SKM-1 treated with dmso at 0.1 percent for 144 hours (cell line): ENCODE data around the gene PARP6.

ENCODE experiments used
- DNase-seq: peaks from one replicate; lab custom pipeline; 2025; ENCODE audit not compliant: unreplicated experiment; lab: John Stamatoyannopoulos, UW

PARP6 gene

GRCh38 chr15:72272213-72272996 is at the start of gene PARP6:
PARP6 (minus strand) TSS chr15:72272554; CDS start chr15:72267477, 5,077 bp downstream.
- DNase-seq = peak; percentile 99

GRCh38 chr15:72319985-72320671 is 47.8 kb upstream of the PARP6 start, which contains the start of gene CELF6:
CELF6 (minus strand) TSS chr15:72320157; CDS start chr15:72319874, 283 bp downstream.
- DNase-seq = peak; percentile 11

- no peak for DNase-seq
Observed at GRCh38 chr15:72319360-72319984, 47.1 kb upstream of the PARP6 start.

- DNase-seq = no peak
Observed at GRCh38 chr15:72318408-72318942, 46.1 kb upstream of the PARP6 start.

GRCh38 chr15:72315706-72316370 is 43.5 kb upstream of the PARP6 start:
- no peak for DNase-seq

GRCh38 chr15:72313881-72314280 is 41.5 kb upstream of the PARP6 start:
- DNase-seq = no peak

- no peak for DNase-seq
Observed at GRCh38 chr15:72313448-72313840, 41.1 kb upstream of the PARP6 start.

- peak; percentile 50 for DNase-seq
Observed at GRCh38 chr15:72312605-72313447, 40.5 kb upstream of the PARP6 start.

GRCh38 chr15:72307026-72307425 is 34.7 kb upstream of the PARP6 start:
- no peak for DNase-seq

- DNase-seq = peak; percentile 57
Observed at GRCh38 chr15:72306211-72306785, 33.9 kb upstream of the PARP6 start.

- no peak for DNase-seq
Observed at GRCh38 chr15:72304596-72304995, 32.2 kb upstream of the PARP6 start.

GRCh38 chr15:72302955-72303354 is 30.6 kb upstream of the PARP6 start:
- no peak for DNase-seq

GRCh38 chr15:72289597-72290325 is 17.4 kb upstream of the PARP6 start:
- no peak for DNase-seq

- DNase-seq = no peak
Observed at GRCh38 chr15:72288796-72289596, 16.6 kb upstream of the PARP6 start.

GRCh38 chr15:72285927-72286516 is 13.7 kb upstream of the PARP6 start:
- DNase-seq = peak; percentile 27

GRCh38 chr15:72285402-72285801 is 13.0 kb upstream of the PARP6 start:
- DNase-seq = no peak

GRCh38 chr15:72284781-72285180 is 12.4 kb upstream of the PARP6 start:
- DNase-seq = no peak

GRCh38 chr15:72281713-72282112 is 9.4 kb upstream of the PARP6 start:
- no peak for DNase-seq
